Endothelial cell of umbilical vein (primary cell): ENCODE results near the gene STRIP2.

Experiments
- CTCF ChIP-seq, 2 donors: IDR thresholded peaks; 1 replicate in 1 of 2; 2 replicates in 1 of 2; pipeline ENCODE4 v1.5.1; 2011; ENCODE audit warnings: low read length in 2 of 2, mild to moderate bottlenecking in 2 of 2, moderate library complexity in 2 of 2, control low read depth in 1 of 2, inconsistent platforms in 1 of 2, low read depth in 1 of 2; ENCODE audit not compliant: insufficient read depth in 1 of 2; ENCODE audit errors: extremely low read depth in 1 of 2
- EZH2 ChIP-seq: IDR thresholded peaks from 2 replicates; pipeline ENCODE4 v1.6.1; 2012; ENCODE audit warnings: borderline replicate concordance, low read depth, mild to moderate bottlenecking, moderate library complexity, low read length, inconsistent platforms; ENCODE audit not compliant: severe bottlenecking
- FOS ChIP-seq: IDR thresholded peaks from 2 replicates; pipeline ENCODE4 v1.6.1; 2011; ENCODE audit warnings: mild to moderate bottlenecking, low read length, moderate library complexity, borderline replicate concordance; ENCODE audit not compliant: insufficient read depth
- GATA2 ChIP-seq: IDR thresholded peaks from 2 replicates; pipeline ENCODE4 v1.7.0; 2011; ENCODE audit warnings: low read depth, mild to moderate bottlenecking, moderate library complexity, mixed read lengths, low read length; ENCODE audit not compliant: insufficient read length, insufficient read depth
- MAX ChIP-seq: IDR thresholded peaks from 2 replicates; pipeline ENCODE4 v1.6.1; 2011; ENCODE audit not compliant: insufficient read depth, insufficient read length
- POLR2A ChIP-seq: IDR thresholded peaks from 2 replicates; pipeline ENCODE4 v1.6.1; 2012; ENCODE audit warnings: low read depth, mild to moderate bottlenecking, control low read depth, low read length

- TF ChIP-seq POLR2A = no peak
- TF ChIP-seq CTCF (IDR thresholded peaks at IDR 0.05; ENCODE audit: extremely low read depth in 1 of 2, insufficient read depth in 1 of 2, low read depth in 1 of 2, low read length in 2 of 2) = no peak
- no peak for TF ChIP-seq MAX
- no peak for TF ChIP-seq EZH2
- TF ChIP-seq GATA2 = no peak
- no peak for TF ChIP-seq FOS
Observed at GRCh38 chr7:129469930-129470329, 35.7 kb downstream of the STRIP2 start.
